Endothelial cell of umbilical vein (primary cell): Measurements from ENCODE around the gene ZNF121.

Experiments used
- CTCF ChIP-seq, 2 donors: IDR thresholded peaks; 1 replicate in 1 of 2; 2 replicates in 1 of 2; pipeline ENCODE4 v1.5.1; 2011; ENCODE audit warnings: low read length in 2 of 2, mild to moderate bottlenecking in 2 of 2, moderate library complexity in 2 of 2, control low read depth in 1 of 2, inconsistent platforms in 1 of 2, low read depth in 1 of 2; ENCODE audit not compliant: insufficient read depth in 1 of 2; ENCODE audit errors: extremely low read depth in 1 of 2
- EZH2 ChIP-seq: IDR thresholded peaks from 2 replicates; pipeline ENCODE4 v1.6.1; 2012; ENCODE audit warnings: borderline replicate concordance, low read depth, mild to moderate bottlenecking, moderate library complexity, low read length, inconsistent platforms; ENCODE audit not compliant: severe bottlenecking
- FOS ChIP-seq: IDR thresholded peaks from 2 replicates; pipeline ENCODE4 v1.6.1; 2011; ENCODE audit warnings: mild to moderate bottlenecking, low read length, moderate library complexity, borderline replicate concordance; ENCODE audit not compliant: insufficient read depth
- GATA2 ChIP-seq: IDR thresholded peaks from 2 replicates; pipeline ENCODE4 v1.7.0; 2011; ENCODE audit warnings: low read depth, mild to moderate bottlenecking, moderate library complexity, mixed read lengths, low read length; ENCODE audit not compliant: insufficient read length, insufficient read depth
- JUN ChIP-seq: IDR thresholded peaks from 2 replicates; pipeline ENCODE4 v1.6.1; 2011; ENCODE audit warnings: borderline replicate concordance, low read depth; ENCODE audit not compliant: insufficient read length, insufficient read depth
- MAX ChIP-seq: IDR thresholded peaks from 2 replicates; pipeline ENCODE4 v1.6.1; 2011; ENCODE audit not compliant: insufficient read depth, insufficient read length
- MYC ChIP-seq: IDR thresholded peaks from one replicate; pipeline ENCODE4 v1.6.1; 2011; ENCODE audit warnings: mild to moderate bottlenecking, low read depth, low read length
- POLR2A ChIP-seq: IDR thresholded peaks from 2 replicates; pipeline ENCODE4 v1.6.1; 2012; ENCODE audit warnings: low read depth, mild to moderate bottlenecking, control low read depth, low read length
- POLR2AphosphoS5 ChIP-seq: IDR thresholded peaks from 2 replicates; pipeline ENCODE4 v1.6.1; 2012; ENCODE audit warnings: low read depth, mild to moderate bottlenecking, control low read depth, low read length, moderate library complexity; ENCODE audit not compliant: insufficient read depth

GRCh38 chr19:9622531-9622930, 38.2 kb upstream of the ZNF121 start:
- TF ChIP-seq POLR2A, result no peak
- TF ChIP-seq CTCF (IDR thresholded peaks at IDR 0.05; ENCODE audit: extremely low read depth in 1 of 2, insufficient read depth in 1 of 2, low read depth in 1 of 2, low read length in 2 of 2), result no peak
- no peak for TF ChIP-seq POLR2AphosphoS5
- TF ChIP-seq MAX, result no peak
- no peak for TF ChIP-seq FOS
- TF ChIP-seq EZH2, result no peak
- TF ChIP-seq JUN, result no peak
- no peak for TF ChIP-seq GATA2
- no peak for TF ChIP-seq MYC
